Measurements from ENCODE around the gene UBE2S. TPM values are rescaled to one million over a fixed set of nuclear protein-coding genes. Genes with fewer than 3 reads are reported as not detected.
A peak's percentile ranks its signal among the peaks of the same experiment; 100 is the strongest.

The UBE2S gene
- total RNA-seq, 1 experiment from 2014 or later: 380 TPM

- H3K27me3 ChIP-seq (ENCODE audit: control insufficient read depth, insufficient read depth, low read length): peaks cover 28% of the 10 kb centered on the region
- no peak overlapping the region for H3K4me3 ChIP-seq (ENCODE audit: insufficient read depth, low read depth, low read length)
- peak; percentile 39 for DNase-seq
- no peaks in the 10 kb centered on the region for H3K36me3 ChIP-seq (replicated peaks; ENCODE audit: control insufficient read depth, insufficient read depth, low read length)
Measured at GRCh38 chr19:55358493-55358892, 49.1 kb downstream of the UBE2S start.

DNA sequence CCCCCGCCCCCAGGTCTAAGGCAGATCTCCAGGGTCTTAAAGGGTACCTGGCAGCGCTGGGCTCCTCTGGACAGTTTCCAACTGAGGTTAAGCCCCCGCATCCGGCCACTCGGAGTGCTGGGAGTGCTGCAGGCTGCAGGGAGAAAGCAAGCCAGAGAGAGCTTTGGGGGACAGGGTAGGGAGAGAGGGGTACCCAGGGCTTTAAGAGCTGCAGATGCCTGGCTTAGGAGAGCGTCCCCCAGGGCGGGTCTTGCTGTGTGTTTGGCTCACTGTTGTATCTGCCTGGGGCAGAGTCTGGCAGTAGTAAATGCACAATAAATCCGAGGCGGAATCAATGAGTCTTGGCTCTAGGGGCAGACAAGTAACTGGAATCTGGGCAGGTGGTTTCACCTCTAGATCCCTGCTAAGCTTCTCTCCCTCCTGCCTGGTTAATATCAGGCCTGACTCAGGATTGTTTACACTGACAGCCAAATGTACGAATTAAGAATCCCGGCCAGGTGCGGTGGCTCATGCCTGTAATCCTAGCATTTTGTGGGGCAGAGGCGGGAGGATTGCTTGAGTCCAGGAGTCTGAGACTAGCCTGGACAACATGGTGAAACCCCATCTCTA, 52.3 kb downstream of the UBE2S start:
- no peak for DNase-seq
- no peaks in the 10 kb centered on the region for H3K36me3 ChIP-seq (replicated peaks; ENCODE audit: control insufficient read depth, insufficient read depth, low read length)
- H3K27me3 ChIP-seq (ENCODE audit: control insufficient read depth, insufficient read depth, low read length): peaks cover 52% of the 10 kb centered on the region
- H3K4me3 ChIP-seq (ENCODE audit: insufficient read depth, low read depth, low read length): no peak overlapping the region

GRCh38 chr19:55354698-55355212, 52.8 kb downstream of the UBE2S start, which contains the start of gene COX6B2:
Gene COX6B2 (minus strand): TSS chr19:55354719. CDS start chr19:55354521, 198 bp downstream.
- peak; percentile 93 for DNase-seq
- Histone ChIP-seq H3K27me3 (ENCODE audit: control insufficient read depth, insufficient read depth, low read length) (peaks cover 52% of the 10 kb centered on the region), H3K36me3 (replicated peaks; ENCODE audit: control insufficient read depth, insufficient read depth, low read length) (no peaks in the 10 kb centered on the region), H3K4me3 (ENCODE audit: insufficient read depth, low read depth, low read length) (peak within 1 kb of the TSS; percentile 54)

DNA sequence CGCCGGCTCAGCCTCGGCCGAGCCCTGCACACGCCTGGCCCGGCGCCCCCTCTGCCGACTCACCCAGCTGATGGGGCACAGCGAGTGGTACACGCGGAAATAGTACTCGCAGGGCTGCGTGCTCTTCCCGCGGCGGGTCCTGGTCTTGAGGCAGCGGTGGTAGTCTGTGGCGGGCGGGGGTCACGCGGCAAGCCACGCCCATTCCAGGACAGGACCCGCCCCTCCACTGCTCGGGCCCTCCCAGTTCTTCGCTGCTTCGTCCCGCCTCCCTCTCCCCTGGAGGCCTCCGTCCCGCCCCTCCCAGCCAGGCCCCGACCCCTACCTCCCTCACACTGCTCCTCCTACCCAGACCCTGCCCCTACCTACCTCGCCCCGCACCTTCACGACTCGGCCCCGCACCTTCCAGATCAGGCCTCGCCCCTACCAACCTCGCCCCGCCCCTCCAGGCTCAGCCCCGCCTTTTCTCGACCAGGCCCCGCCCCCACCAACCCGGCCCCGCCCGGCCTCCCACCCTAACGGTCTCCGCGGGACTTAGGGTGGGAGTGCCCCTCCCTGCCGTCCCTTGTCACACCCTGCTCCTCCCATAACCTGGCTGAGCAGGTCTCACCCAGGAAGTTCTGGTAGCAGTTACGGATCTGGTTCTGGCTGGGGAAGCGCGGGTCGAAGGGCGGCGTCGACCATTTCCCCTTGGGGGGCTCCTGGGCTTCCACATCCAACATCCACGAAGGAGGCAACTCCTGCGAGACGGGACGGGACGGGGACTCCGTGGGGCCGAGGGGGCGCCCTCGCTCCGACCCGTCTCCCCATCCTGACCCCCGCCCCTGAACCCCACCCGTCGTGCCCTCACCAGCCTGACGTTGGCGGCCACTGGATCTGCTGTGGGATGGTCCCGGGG, 53.5 kb downstream of the UBE2S start:
- peak; percentile 99 for DNase-seq
- peaks cover 52% of the 10 kb centered on the region for H3K27me3 ChIP-seq (ENCODE audit: control insufficient read depth, insufficient read depth, low read length)
- H3K4me3 ChIP-seq (ENCODE audit: insufficient read depth, low read depth, low read length): peak overlapping the region; percentile 54
- H3K36me3 ChIP-seq (replicated peaks; ENCODE audit: control insufficient read depth, insufficient read depth, low read length): no peaks in the 10 kb centered on the region

DNA sequence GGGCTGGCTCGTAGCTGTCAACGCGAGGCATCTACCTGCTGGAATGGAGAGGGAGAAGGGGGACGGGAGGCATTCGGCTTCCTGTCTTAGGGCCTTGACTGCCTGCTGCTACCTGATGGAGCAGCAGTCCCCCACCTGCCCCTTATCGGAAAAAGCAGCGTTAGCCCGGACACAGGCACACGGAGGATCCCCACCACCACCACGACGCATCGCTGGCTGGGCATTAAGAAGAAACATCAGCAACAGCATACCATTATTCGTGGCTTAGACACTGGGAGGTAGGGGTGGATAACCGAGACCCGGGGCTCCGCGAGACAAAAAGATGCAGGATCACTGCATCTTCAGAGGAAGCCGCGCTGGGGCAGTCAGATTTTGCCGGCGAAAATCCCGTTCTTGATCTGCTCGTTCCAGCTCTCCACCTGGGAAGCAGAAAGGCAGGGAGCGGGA, 54.2 kb downstream of the UBE2S start:
- DNase-seq: no peak

GRCh38 chr19:55352549-55353145, 54.9 kb downstream of the UBE2S start:
- no peak overlapping the region for H3K4me3 ChIP-seq (ENCODE audit: insufficient read depth, low read depth, low read length)
- H3K36me3 ChIP-seq (replicated peaks; ENCODE audit: control insufficient read depth, insufficient read depth, low read length): no peaks in the 10 kb centered on the region
- DNase-seq: peak; percentile 43
- H3K27me3 ChIP-seq (ENCODE audit: control insufficient read depth, insufficient read depth, low read length): peaks cover 52% of the 10 kb centered on the region

More for the DNA sequence above, 54.2 kb downstream of the UBE2S start:
- H3K27me3 ChIP-seq (ENCODE audit: control insufficient read depth, insufficient read depth, low read length): peaks cover 52% of the 10 kb centered on the region
- H3K4me3 ChIP-seq (ENCODE audit: insufficient read depth, low read depth, low read length): peak overlapping the region; percentile 54
- H3K36me3 ChIP-seq (replicated peaks; ENCODE audit: control insufficient read depth, insufficient read depth, low read length): no peaks in the 10 kb centered on the region

- H3K36me3 ChIP-seq (replicated peaks; ENCODE audit: control insufficient read depth, insufficient read depth, low read length): peaks cover 1% of the 10 kb centered on the region; the same call in 1 of the 2 replicates
- H3K4me3 ChIP-seq (ENCODE audit: insufficient read depth, low read depth, low read length): no peak overlapping the region
- peak; percentile 36 for DNase-seq
- peaks cover 50% of the 10 kb centered on the region for H3K27me3 ChIP-seq (ENCODE audit: control insufficient read depth, insufficient read depth, low read length)
Measured at GRCh38 chr19:55352040-55352439, 55.5 kb downstream of the UBE2S start.

- Histone ChIP-seq H3K4me3 (ENCODE audit: insufficient read depth, low read depth, low read length) (no peak overlapping the region), H3K36me3 (replicated peaks; ENCODE audit: control insufficient read depth, insufficient read depth, low read length) (peaks cover 1% of the 10 kb centered on the region), H3K27me3 (ENCODE audit: control insufficient read depth, insufficient read depth, low read length) (peaks cover 45% of the 10 kb centered on the region)
- peak; percentile 43 for DNase-seq
Measured at GRCh38 chr19:55350620-55351315, 56.8 kb downstream of the UBE2S start.

Other genes with a start within 250 kb of the UBE2S start
- gene DNAAF3, start 241.2 kb downstream of the UBE2S start, total RNA-seq (2014; rRNA removed; shearing (Covaris generic)): 0.15 and 2.2 TPM in 2 replicates
- gene SYT5, start 227.5 kb downstream of the UBE2S start, total RNA-seq (2014; rRNA removed; shearing (Covaris generic)): 0.26 and 0.31 TPM in 2 replicates
- gene PTPRH, start 198.3 kb downstream of the UBE2S start, total RNA-seq (2014; rRNA removed; shearing (Covaris generic)): 0.41 and 2.3 TPM in 2 replicates
- 1.2 and 1.7 TPM in 2 replicates for gene TMEM86B, start 179.0 kb downstream of the UBE2S start, total RNA-seq (2014; rRNA removed; shearing (Covaris generic))
- 51.7 and 53.1 TPM in 2 replicates for gene PPP6R1, start 148.8 kb downstream of the UBE2S start, total RNA-seq (2014; rRNA removed; shearing (Covaris generic))
- 54.4 and 92.3 TPM in 2 replicates for gene HSPBP1, start 127.7 kb downstream of the UBE2S start, total RNA-seq (2014; rRNA removed; shearing (Covaris generic))
- 20.3 and 31.3 TPM in 2 replicates for gene BRSK1, start 123.8 kb downstream of the UBE2S start, total RNA-seq (2014; rRNA removed; shearing (Covaris generic))
- gene TMEM150B, start 82.4 kb downstream of the UBE2S start, total RNA-seq (2014; rRNA removed; shearing (Covaris generic)): 0.24 TPM in 1 of 2 replicates, not detected in the other
- 36.1 and 58.9 TPM in 2 replicates for gene KMT5C, start 67.9 kb downstream of the UBE2S start, total RNA-seq (2014; rRNA removed; shearing (Covaris generic))
- gene COX6B2, start 53.1 kb downstream of the UBE2S start, total RNA-seq (2014; rRNA removed; shearing (Covaris generic)): 0.17 and 0.30 TPM in 2 replicates
- not detected in 2 replicates for gene GARIN5B, start 44.5 kb downstream of the UBE2S start, total RNA-seq (2014; rRNA removed; shearing (Covaris generic))
- 0.59 and 1.2 TPM in 2 replicates for gene IL11, start 37.3 kb downstream of the UBE2S start, total RNA-seq (2014; rRNA removed; shearing (Covaris generic))
- gene TMEM190, start 31.0 kb downstream of the UBE2S start, total RNA-seq (2014; rRNA removed; shearing (Covaris generic)): not detected in 2 replicates
- 1.0 TPM in 1 of 2 replicates, not detected in the other for gene TMEM238, start 23.5 kb downstream of the UBE2S start, total RNA-seq (2014; rRNA removed; shearing (Covaris generic))
- 458 and 505 TPM in 2 replicates for gene RPL28, start 21.9 kb downstream of the UBE2S start, total RNA-seq (2014; rRNA removed; shearing (Covaris generic))
- 0.04 and 0.07 TPM in 2 replicates for gene SHISA7, start 35.5 kb upstream of the UBE2S start, total RNA-seq (2014; rRNA removed; shearing (Covaris generic))
- gene ISOC2, start 53.9 kb upstream of the UBE2S start, total RNA-seq (2014; rRNA removed; shearing (Covaris generic)): 178 and 185 TPM in 2 replicates
- 1.6 and 3.7 TPM in 2 replicates for gene C19orf85, start 57.0 kb upstream of the UBE2S start, total RNA-seq (2014; rRNA removed; shearing (Covaris generic))
- gene ZNF628, start 68.8 kb upstream of the UBE2S start, total RNA-seq (2014; rRNA removed; shearing (Covaris generic)): 5.8 and 8.1 TPM in 2 replicates
- 56.0 and 71.2 TPM in 2 replicates for gene NAT14, start 77.4 kb upstream of the UBE2S start, total RNA-seq (2014; rRNA removed; shearing (Covaris generic))
- gene SSC5D, start 80.6 kb upstream of the UBE2S start, total RNA-seq (2014; rRNA removed; shearing (Covaris generic)): 0.48 and 0.87 TPM in 2 replicates
- gene SBK2, start 129.3 kb upstream of the UBE2S start, total RNA-seq (2014; rRNA removed; shearing (Covaris generic)): 4.0 and 4.6 TPM in 2 replicates
- gene SBK3, start 137.8 kb upstream of the UBE2S start, total RNA-seq (2014; rRNA removed; shearing (Covaris generic)): 0.17 and 2.4 TPM in 2 replicates
- 17.2 and 20.5 TPM in 2 replicates for gene ZNF579, start 173.1 kb upstream of the UBE2S start, total RNA-seq (2014; rRNA removed; shearing (Covaris generic))
- gene FIZ1, start 191.7 kb upstream of the UBE2S start, total RNA-seq (2014; rRNA removed; shearing (Covaris generic)): 4.3 and 4.7 TPM in 2 replicates
- gene ZNF524, start 192.5 kb upstream of the UBE2S start, total RNA-seq (2014; rRNA removed; shearing (Covaris generic)): 11.2 and 13.6 TPM in 2 replicates
- 3.5 and 4.9 TPM in 2 replicates for gene ZNF865, start 197.9 kb upstream of the UBE2S start, total RNA-seq (2014; rRNA removed; shearing (Covaris generic))
- gene ZNF784, start 216.8 kb upstream of the UBE2S start, total RNA-seq (2014; rRNA removed; shearing (Covaris generic)): 9.8 and 12.5 TPM in 2 replicates
- gene ZNF580, start 233.2 kb upstream of the UBE2S start, total RNA-seq (2014; rRNA removed; shearing (Covaris generic)): 16.0 and 25.0 TPM in 2 replicates
- 64.7 and 67.0 TPM in 2 replicates for gene ZNF581, start 235.9 kb upstream of the UBE2S start, total RNA-seq (2014; rRNA removed; shearing (Covaris generic))
- 13.2 and 14.4 TPM in 2 replicates for gene CCDC106, start 240.4 kb upstream of the UBE2S start, total RNA-seq (2014; rRNA removed; shearing (Covaris generic))
- gene U2AF2, start 247.2 kb upstream of the UBE2S start, total RNA-seq (2014; rRNA removed; shearing (Covaris generic)): 231 and 289 TPM in 2 replicates

Measured in H7 (cell line).